Spinal cord (tissue), 10 donors: ENCODE results near the gene GAST. TPM values are rescaled to one million over a fixed set of nuclear protein-coding genes. Genes with fewer than 3 reads are reported as not detected.

Experiments
- DNase-seq, 6 donors: peaks; one replicate each; pipeline versions ENCODE4 v3.0.0 to v3.0.0-alpha.2; 2013 to 2015; ENCODE audit warnings: low spot score in 6 of 6, low read depth in 4 of 6
- H3K27ac ChIP-seq: one replicate; pipeline ENCODE4 v1.5.1; 2013; ENCODE audit warnings: low read depth, low read length, control low read depth
- H3K27me3 ChIP-seq: one replicate; pipeline ENCODE4 v1.6.1; 2013; ENCODE audit warnings: low read length; ENCODE audit not compliant: control insufficient read depth, insufficient read depth
- H3K36me3 ChIP-seq: one replicate; pipeline ENCODE4 v1.6.1; 2013; ENCODE audit warnings: low read length; ENCODE audit not compliant: control insufficient read depth, insufficient read depth
- H3K4me1 ChIP-seq: one replicate; pipeline ENCODE4 v1.6.1; 2013; ENCODE audit warnings: low read length; ENCODE audit not compliant: control insufficient read depth, insufficient read depth
- H3K4me3 ChIP-seq: one replicate; pipeline ENCODE4 v1.5.1; 2013; ENCODE audit warnings: low read depth, low read length, control low read depth
- H3K9me3 ChIP-seq: one replicate; pipeline ENCODE4 v1.6.1; 2013; ENCODE audit warnings: low read length; ENCODE audit not compliant: control insufficient read depth, insufficient read depth
- WGBS: methylation state at CpG from one replicate; pipeline ENCODE4 v1.1.5; 2013; ENCODE audit warnings: missing lambda C conversion rate; ENCODE audit not compliant: insufficient coverage; 5-methylcytosine and 5-hydroxymethylcytosine counted together
- polyA plus RNA-seq, 2 donors: library from polyadenylated mRNA; unstranded; fragments of 120-200 nt; gene quantifications; one replicate each; pipeline ENCODE4 v1.2.1, GENCODE V29; 2013; ENCODE audit not compliant: insufficient read length in 2 of 2
- small RNA-seq: library from RNA; depleted of rRNA; stranded (forward); fragments of <200 nt; gene quantifications from one replicate; pipeline ENCODE3, GENCODE V24; 2014; ENCODE audit warnings: low replicate concordance
- total RNA-seq, 2 donors: library from RNA; depleted of rRNA in 1 of 2; stranded (reverse); fragments of 120-200 nt in 1 of 2; fragments of >200 nt in 1 of 2; gene quantifications; one replicate each; pipeline versions ENCODE4 v1.2.3 to v1.2.4, GENCODE V29; 2013 to 2014
- donor health status: healthy.

GAST gene
- total and polyA plus RNA-seq, 4 donors = 0.47 to 0.57 TPM; not detected in 2

DNA sequence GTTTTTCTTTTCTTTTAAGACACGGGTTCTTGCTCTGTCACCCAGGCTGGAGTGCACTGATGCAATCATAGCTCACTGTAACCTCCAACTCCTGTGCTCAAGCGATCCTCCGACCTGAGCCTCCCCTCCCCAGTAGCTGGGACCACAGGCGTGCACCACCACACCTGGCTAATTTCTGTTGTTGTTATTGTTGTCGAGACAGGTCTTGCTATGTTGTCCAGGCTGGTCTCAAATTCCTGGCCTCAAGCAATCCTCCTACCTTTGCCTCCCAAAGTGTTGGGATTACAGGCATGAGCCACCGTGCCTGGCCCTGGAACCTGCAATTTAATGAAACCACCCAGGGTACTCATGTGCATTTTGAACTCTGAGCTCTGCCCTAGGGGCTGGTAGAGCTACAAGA is 50.3 kb downstream of the GAST start:
- WGBS = 100% methylated on average over 2 of the region's 6 CpGs
- DNase-seq = no peak
- Histone ChIP-seq H3K27ac (no peak overlapping the region), H3K36me3 (peaks cover 77% of the 10 kb centered on the region), H3K4me1 (peaks cover 4% of the 10 kb centered on the region), H3K27me3 (no peaks in the 10 kb centered on the region), H3K4me3 (no peak overlapping the region), H3K9me3 (no peaks in the 10 kb centered on the region)

DNA sequence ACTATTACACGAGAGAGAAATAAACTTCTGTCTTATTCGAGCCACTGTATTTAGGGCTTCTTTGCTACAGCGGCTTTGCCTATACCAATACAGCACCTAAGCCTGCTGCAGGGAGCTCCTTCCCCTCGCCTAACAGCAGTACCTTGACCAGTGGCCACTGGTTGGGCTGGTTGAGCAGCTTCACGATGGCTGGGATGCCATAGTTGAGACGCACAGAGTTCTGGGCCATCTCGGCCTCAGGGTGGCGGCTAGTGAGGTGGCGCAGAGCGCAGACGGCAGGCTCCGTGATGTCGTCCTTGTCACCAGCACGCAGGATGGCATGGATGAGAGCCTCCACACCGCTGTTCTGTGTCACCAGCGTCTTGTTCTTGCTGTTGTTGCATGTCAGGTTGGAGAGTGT is 50.7 kb downstream of the GAST start:
- H3K27me3 ChIP-seq = no peaks in the 10 kb centered on the region
- H3K4me1 ChIP-seq = peaks cover 4% of the 10 kb centered on the region
- 96% methylated on average over 15 of the region's 16 CpGs for WGBS
- no peak overlapping the region for H3K4me3 ChIP-seq
- no peaks in the 10 kb centered on the region for H3K9me3 ChIP-seq
- H3K27ac ChIP-seq = no peak overlapping the region
- H3K36me3 ChIP-seq = peaks cover 77% of the 10 kb centered on the region
- no peak for DNase-seq

DNA sequence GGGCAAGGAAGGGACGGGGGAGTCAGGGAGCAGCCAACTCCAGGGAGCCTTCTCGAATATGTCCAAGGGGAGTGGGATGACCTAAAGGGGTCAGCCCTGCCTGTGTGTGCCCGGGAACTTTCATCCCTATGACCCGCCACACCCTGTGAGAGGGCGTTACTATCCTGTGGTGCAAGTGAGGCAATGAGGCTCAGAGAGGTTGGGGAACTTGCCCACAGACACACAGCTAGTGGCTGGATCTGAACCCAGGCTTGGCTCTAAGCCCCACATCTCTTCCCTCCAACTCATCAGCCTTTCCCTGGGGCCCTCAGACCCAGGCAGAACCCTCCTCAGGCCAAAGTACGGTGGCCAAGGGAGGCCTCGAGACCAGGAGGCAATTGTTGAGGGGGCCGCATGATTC is 51.2 kb downstream of the GAST start:
- Histone ChIP-seq H3K27me3 (no peaks in the 10 kb centered on the region), H3K36me3 (peaks cover 80% of the 10 kb centered on the region), H3K9me3 (no peaks in the 10 kb centered on the region), H3K4me3 (no peak overlapping the region), H3K4me1 (peaks cover 4% of the 10 kb centered on the region), H3K27ac (no peak overlapping the region)
- no peak for DNase-seq
- 92% methylated on average over 5 of the region's 8 CpGs for WGBS

Small RNA genes within 50 kb of the gene (small RNA-seq; reads per million reads assigned to genes)
- gene RN7SL399P = not detected
- 0.12 reads per million for gene RNA5SP442

Other genes starting within 250 kb of the GAST start
- not detected for gene KRT32, start 244.9 kb upstream of the GAST start, total RNA-seq
- gene KRT32, start 244.9 kb upstream of the GAST start, polyA plus RNA-seq = not detected
- not detected for gene KRT35, start 231.2 kb upstream of the GAST start, total RNA-seq
- not detected for gene KRT35, start 231.2 kb upstream of the GAST start, polyA plus RNA-seq
- not detected for gene KRT36, start 222.4 kb upstream of the GAST start, total RNA-seq
- not detected for gene KRT36, start 222.4 kb upstream of the GAST start, polyA plus RNA-seq
- under 1 TPM; 0.30 to 0.83 TPM for gene KRT13, start 206.7 kb upstream of the GAST start, total RNA-seq
- gene KRT13, start 206.7 kb upstream of the GAST start, polyA plus RNA-seq = not detected
- gene KRT15, start 193.4 kb upstream of the GAST start, total RNA-seq = under 1 TPM in 1 of 2 donors, not detected in 1; 0.22 TPM
- gene KRT15, start 193.4 kb upstream of the GAST start, polyA plus RNA-seq = under 1 TPM; 0.18 to 0.29 TPM
- gene KRT19, start 184.0 kb upstream of the GAST start, total RNA-seq = 10 to 100 TPM in 1 of 2 donors, 1 to 10 TPM in 1; 7.1 to 61.4 TPM
- gene KRT19, start 184.0 kb upstream of the GAST start, polyA plus RNA-seq = 10 to 100 TPM in 1 of 2 donors, 1 to 10 TPM in 1; 6.3 to 12.9 TPM
- gene KRT9, start 140.3 kb upstream of the GAST start, total RNA-seq = not detected
- under 1 TPM in 1 of 2 donors, not detected in 1; 0.11 TPM for gene KRT9, start 140.3 kb upstream of the GAST start, polyA plus RNA-seq
- gene KRT14, start 125.4 kb upstream of the GAST start, total RNA-seq = 1 to 10 TPM; 1.4 to 4.9 TPM
- under 1 TPM; 0.62 to 0.82 TPM for gene KRT14, start 125.4 kb upstream of the GAST start, polyA plus RNA-seq
- gene KRT16, start 99.6 kb upstream of the GAST start, total RNA-seq = under 1 TPM; 0.20 to 0.61 TPM
- gene KRT16, start 99.6 kb upstream of the GAST start, polyA plus RNA-seq = 1 to 10 TPM; 1.1 to 1.9 TPM
- 1 to 10 TPM in 1 of 2 donors, under 1 TPM in 1; 0.69 to 1.5 TPM for gene KRT17, start 87.8 kb upstream of the GAST start, total RNA-seq
- gene KRT17, start 87.8 kb upstream of the GAST start, polyA plus RNA-seq = under 1 TPM in 1 of 2 donors, not detected in 1; 0.66 TPM
- 100 to 1,000 TPM; 179 to 244 TPM for gene EIF1, start 23.4 kb upstream of the GAST start, total RNA-seq
- 100 to 1,000 TPM; 685 to 689 TPM for gene EIF1, start 23.4 kb upstream of the GAST start, polyA plus RNA-seq
- gene HAP1, start 22.3 kb downstream of the GAST start, total RNA-seq = 10 to 100 TPM in 1 of 2 donors, 1 to 10 TPM in 1; 7.3 to 22.1 TPM
- 10 to 100 TPM; 44.2 to 52.8 TPM for gene HAP1, start 22.3 kb downstream of the GAST start, polyA plus RNA-seq
- 10 to 100 TPM; 15.8 to 56.0 TPM for gene JUP, start 74.4 kb downstream of the GAST start, total RNA-seq
- gene JUP, start 74.4 kb downstream of the GAST start, polyA plus RNA-seq = 10 to 100 TPM; 26.8 to 44.6 TPM
- gene P3H4, start 99.6 kb downstream of the GAST start, total RNA-seq = 10 to 100 TPM; 18.8 to 39.2 TPM
- 10 to 100 TPM; 27.6 to 35.5 TPM for gene P3H4, start 99.6 kb downstream of the GAST start, polyA plus RNA-seq
- 100 to 1,000 TPM in 1 of 2 donors, 10 to 100 TPM in 1; 56.6 to 125 TPM for gene FKBP10, start 100.7 kb downstream of the GAST start, total RNA-seq
- gene FKBP10, start 100.7 kb downstream of the GAST start, polyA plus RNA-seq = 100 to 1,000 TPM in 1 of 2 donors, 10 to 100 TPM in 1; 74.2 to 100 TPM
- gene NT5C3B, start 123.9 kb downstream of the GAST start, total RNA-seq = 10 to 100 TPM; 74.0 to 88.3 TPM
- 100 to 1,000 TPM; 123 to 151 TPM for gene NT5C3B, start 123.9 kb downstream of the GAST start, polyA plus RNA-seq
- under 1 TPM; 0.11 to 0.30 TPM for gene KLHL10, start 125.5 kb downstream of the GAST start, total RNA-seq
- gene KLHL10, start 125.5 kb downstream of the GAST start, polyA plus RNA-seq = under 1 TPM in 1 of 2 donors, not detected in 1; 0.63 TPM
- gene KLHL11, start 153.1 kb downstream of the GAST start, total RNA-seq = 10 to 100 TPM; 32.2 to 64.6 TPM
- gene KLHL11, start 153.1 kb downstream of the GAST start, polyA plus RNA-seq = 10 to 100 TPM; 11.1 to 14.7 TPM
- gene ACLY, start 206.6 kb downstream of the GAST start, total RNA-seq = 100 to 1,000 TPM in 1 of 2 donors, 10 to 100 TPM in 1; 96.3 to 162 TPM
- 100 to 1,000 TPM; 163 to 186 TPM for gene ACLY, start 206.6 kb downstream of the GAST start, polyA plus RNA-seq
- 1 to 10 TPM; 2.0 to 7.0 TPM for gene ODAD4, start 218.3 kb downstream of the GAST start, total RNA-seq
- 1 to 10 TPM; 7.1 to 8.7 TPM for gene ODAD4, start 218.3 kb downstream of the GAST start, polyA plus RNA-seq